GM19099 (cell line): ENCODE results near the gene EML2.
A peak's percentile ranks its signal among the peaks of the same experiment; 100 is the strongest.

ENCODE experiments used
- POLR2A ChIP-seq: IDR thresholded peaks from 3 replicates; pipeline ENCODE4 v1.6.1; 2011; ENCODE audit warnings: low read depth; ENCODE audit not compliant: insufficient read length; ENCODE audit errors: extremely low read depth

EML2 gene, protein sequence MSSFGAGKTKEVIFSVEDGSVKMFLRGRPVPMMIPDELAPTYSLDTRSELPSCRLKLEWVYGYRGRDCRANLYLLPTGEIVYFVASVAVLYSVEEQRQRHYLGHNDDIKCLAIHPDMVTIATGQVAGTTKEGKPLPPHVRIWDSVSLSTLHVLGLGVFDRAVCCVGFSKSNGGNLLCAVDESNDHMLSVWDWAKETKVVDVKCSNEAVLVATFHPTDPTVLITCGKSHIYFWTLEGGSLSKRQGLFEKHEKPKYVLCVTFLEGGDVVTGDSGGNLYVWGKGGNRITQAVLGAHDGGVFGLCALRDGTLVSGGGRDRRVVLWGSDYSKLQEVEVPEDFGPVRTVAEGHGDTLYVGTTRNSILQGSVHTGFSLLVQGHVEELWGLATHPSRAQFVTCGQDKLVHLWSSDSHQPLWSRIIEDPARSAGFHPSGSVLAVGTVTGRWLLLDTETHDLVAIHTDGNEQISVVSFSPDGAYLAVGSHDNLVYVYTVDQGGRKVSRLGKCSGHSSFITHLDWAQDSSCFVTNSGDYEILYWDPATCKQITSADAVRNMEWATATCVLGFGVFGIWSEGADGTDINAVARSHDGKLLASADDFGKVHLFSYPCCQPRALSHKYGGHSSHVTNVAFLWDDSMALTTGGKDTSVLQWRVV

DNA sequence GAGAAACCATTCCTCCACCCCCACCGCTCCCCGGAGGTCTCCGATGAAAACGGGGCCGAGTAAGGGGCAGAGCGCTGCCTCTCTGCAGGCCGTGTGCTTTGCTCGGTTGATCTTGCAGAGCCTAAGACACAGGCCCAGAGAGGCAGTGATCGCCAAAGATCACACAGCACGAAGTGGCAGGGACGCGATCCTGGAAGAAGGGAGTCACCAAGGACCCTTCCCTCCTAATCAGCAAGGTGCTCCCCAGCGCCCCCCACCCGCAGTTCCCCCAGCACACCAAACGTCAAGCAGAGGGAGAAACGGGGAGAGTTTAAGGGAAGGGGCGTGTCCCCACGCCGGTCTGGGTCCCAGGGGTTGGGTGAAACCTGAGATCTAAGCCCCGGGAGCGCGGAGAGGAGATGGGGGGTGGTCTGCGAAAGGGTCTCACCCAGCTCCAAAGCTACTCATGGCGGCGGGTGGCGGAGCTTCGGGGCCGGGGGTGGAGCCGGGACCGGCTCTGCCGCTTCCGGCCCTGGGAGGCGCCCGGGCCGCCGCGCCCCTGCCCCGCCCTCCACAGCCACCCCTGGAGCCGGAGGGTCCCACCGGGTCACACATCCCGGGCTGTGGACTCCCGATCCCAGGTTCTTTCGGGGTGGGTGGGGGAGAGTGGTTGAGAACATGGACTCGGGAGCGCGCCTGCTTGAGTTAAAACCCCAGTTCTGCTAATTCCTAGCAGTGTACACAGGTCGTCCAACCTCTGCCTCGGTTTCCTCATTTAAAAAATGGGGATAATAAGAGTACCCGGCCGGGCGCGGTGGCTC is at the start of gene EML2:
EML2 (minus strand) TSS at position 468 of the 800 bp plus-strand sequence; CDS start at position 447, 21 bp downstream.
- peak; percentile 56 for TF ChIP-seq POLR2A

DNA sequence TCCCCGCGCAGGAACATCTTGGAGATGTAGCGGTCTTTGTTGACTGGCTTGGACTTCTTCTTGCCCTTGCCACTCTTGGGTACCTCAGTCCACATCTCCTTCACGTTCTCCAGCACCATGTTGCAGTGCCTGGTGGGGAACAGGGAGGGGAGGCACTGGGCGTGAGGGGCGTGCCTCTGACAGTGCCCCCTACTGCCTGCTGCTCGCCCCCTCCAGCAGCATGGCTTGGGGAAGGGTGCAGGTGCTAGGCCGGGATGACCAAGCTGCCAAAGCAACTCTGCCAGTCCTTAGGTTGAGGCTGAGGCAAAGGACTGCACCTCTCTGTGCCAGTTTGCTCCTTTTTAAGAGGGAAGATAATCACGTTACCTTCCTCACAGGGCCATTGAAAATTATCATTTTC is 48.4 kb upstream of the EML2 start:
- TF ChIP-seq POLR2A, result no peak

DNA sequence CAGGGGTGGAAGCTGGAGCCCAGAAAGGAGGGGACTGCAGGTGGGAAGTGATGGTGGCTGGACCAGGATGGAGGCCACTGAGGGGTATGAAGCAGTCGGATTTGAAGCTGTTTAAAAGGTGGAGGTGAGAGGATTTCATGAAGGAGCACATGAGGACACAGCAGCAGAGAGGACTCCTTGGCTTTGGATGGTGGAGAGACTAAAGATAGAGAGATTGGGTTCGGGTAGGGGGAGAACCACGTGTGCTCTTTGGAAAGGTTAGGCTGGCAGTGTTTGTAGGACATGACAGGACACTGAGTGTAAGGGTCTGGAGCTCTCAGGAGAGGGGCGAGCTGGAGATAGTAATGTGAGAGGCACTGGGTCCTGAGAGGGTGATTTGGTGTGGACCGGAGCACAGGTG is 43.7 kb upstream of the EML2 start:
- no peak for TF ChIP-seq POLR2A

DNA sequence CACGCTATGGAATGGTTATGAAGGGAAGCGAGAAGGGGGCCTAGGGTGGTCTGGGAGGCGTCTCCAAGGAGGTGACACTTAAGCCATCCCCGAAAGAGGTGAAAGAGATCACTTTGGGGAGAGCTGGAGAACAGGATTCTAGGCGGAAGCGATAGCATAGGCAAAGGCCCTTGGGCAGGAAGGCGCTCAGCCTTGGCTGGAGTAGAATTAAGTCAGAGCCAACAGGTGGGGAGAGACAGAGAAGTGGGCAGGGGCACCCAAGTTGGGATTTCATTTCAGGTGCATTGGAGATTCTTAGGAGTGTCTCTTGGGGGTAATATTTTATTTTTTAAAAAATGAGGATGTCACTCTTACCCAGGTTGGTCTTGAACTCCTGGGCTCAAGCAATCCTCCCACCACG is 42.9 kb upstream of the EML2 start:
- TF ChIP-seq POLR2A, result no peak

DNA sequence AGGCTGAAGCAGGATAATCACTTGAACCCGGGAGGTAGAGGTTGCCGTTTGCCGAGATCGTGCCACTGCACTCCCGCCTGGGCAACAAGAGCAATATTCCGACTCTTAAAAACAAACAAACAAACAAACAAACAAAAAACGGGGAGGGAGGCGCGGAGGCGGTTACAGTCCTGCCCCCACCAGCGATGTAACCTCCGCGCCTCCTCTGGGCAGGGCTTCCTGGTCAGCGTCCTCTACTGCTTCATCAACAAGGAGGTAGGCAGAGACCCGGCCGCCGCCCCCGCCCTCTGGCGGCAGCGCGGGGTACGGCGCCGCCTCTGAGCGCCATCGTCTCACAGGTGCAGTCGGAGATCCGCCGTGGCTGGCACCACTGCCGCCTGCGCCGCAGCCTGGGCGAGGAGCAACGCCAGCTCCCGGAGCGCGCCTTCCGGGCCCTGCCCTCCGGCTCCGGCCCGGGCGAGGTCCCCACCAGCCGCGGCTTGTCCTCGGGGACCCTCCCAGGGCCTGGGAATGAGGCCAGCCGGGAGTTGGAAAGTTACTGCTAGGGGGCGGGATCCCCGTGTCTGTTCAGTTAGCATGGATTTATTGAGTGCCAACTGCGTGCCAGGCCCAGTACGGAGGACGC is 42.3 kb upstream of the EML2 start:
- TF ChIP-seq POLR2A, result no peak

DNA sequence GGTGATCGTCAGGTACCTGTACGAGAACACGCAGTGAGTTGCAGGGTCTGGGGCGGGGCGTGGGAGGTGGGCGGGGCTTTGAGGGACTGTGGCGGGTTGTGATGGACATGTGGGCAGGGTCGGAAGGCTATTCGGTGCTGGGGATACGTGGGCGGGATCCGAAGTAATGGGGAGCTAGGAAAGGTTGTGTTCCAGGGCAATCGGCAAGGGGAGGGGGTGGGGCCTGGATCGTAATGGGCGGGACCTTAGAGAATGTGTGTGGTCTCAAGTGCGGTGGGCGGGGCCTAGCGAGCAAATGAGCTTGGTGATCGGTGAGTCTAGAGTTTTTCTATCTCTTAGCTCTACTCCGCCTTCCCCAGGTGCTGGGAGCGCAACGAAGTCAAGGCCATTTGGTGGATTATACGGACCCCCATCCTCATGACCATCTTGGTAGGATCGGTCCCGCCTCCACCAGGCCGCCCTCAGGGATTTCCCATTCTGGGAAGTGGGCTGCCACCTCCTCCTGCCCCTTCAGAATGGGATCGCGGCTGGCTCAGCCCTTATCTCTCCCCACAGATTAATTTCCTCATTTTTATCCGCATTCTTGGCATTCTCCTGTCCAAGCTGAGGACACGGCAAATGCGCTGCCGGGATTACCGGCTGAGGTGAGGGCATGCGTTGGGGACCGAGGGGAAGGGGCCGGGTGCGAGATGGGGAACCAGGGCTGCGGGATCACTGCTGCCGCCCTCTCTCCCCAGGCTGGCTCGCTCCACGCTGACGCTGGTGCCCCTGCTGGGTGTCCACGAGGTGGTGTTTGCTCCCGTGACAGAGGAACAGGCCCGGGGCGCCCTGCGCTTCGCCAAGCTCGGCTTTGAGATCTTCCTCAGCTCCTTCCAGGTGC is 38.4 kb upstream of the EML2 start:
- TF ChIP-seq POLR2A, result no peak

DNA sequence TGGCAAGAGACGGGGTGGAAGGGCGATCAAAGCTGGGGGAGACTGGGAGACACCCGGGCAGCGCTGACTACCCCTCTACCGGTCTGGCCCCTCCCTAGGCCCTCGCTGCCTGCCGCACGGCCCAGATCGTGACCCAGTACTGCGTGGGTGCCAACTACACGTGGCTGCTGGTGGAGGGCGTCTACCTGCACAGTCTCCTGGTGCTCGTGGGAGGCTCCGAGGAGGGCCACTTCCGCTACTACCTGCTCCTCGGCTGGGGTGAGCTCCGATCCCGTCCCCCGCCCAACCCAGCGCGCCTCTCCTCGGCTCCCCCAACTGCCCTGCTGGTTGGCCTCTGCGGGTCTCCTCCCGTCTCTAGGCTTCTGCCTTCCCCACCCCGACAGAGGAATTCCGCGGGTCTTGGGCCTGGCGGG is 37.7 kb upstream of the EML2 start:
- no peak for TF ChIP-seq POLR2A

DNA sequence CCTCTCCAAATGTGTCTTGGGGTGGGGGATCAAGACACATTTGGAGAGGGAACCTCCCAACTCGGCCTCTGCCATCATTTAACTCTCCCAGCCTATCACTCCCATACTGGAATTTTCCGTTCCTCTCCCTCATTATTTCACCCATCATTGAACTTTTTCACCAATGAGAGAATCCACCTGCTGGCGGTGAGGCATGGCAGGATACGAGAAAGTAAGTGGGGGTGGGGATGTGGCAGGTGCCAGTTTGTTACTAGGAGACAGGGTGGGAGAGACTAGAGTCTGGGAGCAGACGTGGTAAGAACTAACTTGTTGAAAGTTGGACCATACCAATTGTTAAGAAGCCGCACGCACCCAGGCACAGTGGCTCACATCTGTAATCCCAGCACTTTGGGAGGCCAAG is 35.7 kb upstream of the EML2 start:
- no peak for TF ChIP-seq POLR2A

DNA sequence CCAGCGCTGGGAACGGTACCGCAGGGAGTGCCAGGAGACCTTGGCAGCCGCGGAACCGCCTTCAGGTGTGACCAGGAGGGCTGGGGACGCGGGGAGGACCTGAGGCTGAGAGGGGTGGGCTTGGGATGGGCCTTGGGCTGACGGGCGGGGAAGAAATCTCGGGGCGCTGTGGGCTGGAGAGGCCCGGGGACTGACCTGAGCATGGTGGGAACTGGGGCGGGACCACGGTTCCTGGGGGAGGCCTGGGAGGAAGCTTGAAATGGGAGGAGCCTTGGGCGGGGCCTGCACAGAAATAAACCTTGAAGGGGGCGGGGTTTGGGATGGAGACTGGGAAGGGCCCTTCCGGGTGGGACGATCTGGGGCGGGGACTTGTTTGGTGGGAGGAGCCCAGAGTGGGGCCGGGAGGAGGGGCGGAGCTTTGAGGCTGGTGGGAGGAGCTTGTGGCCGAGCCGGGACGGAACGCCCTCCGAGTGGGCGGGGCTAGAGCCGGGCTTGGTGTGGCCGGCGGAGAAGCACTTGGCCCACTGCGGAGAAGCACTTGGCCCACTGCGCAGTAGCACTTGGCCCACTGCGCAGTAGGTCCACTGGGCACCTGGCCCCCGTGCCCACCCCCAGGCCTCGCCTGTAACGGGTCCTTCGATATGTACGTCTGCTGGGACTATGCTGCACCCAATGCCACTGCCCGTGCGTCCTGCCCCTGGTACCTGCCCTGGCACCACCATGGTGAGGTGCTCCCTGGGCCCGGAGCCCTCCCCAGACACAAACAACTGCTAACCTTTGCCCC is 31.7 kb upstream of the EML2 start:
- TF ChIP-seq POLR2A, result peak; percentile 30

DNA sequence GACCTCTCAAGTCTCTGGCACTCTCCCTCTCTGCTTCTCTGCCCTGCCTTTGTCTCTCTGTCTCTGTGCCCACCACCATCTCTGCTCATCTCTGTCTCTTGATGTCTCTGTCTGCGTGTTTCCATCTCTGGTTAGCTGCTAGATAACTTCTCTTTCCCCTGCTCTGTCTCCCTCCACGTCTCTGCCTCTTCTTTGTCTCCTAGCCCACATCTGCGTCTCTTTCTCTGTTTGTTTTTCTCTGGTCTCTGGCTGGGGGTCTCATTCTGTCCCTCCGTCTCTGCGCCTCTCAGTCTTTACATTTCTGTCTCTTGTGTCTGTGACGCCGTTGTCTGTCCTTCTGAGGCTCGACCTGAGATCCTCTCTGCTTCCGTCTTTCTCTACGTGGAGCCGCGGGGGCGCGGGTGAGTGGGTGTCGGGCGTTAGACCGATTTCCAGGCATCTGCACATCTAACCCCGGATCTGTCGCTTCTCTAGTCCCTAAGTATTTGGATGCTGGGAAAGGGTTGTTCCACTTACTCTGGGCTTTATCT is 29.2 kb upstream of the EML2 start:
- TF ChIP-seq POLR2A, result no peak

DNA sequence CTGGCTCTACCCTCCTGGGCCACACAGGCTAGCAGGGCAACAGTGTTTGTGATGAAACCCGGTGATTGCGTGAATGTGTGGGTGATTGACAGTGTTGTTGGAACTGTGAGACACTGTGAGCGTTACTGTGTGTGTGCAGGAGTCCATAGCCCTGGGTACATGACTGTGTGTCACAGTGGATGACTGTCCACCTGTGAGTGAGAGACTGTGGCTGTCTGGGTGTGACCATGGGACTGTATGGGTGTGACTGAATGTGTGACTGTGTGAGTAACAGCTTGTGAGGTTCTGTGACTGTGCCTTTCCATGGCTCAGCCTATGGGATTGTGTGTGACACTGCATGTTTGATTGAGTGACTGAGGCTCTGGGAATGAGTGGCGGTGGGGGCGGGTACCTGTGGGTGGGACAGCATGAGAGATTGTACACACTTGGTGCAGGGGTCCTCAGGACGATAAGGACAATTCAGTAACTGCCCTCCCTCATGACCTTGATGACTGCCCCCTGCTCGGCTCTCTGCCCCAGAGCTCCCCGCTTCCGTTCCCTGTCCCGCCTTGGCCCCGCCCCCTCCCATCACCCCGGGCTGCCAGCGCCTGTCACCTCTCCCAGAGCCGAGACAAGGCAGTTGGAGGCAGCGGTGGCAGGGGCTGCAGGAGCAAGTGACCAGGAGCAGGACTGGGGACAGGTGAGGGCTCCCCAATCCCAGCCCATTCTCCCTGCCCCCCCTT is 28.6 kb upstream of the EML2 start, which contains the start of gene GIPR:
GIPR (plus strand) TSS at position 602 of the 722 bp plus-strand sequence. CDS start 1,300 bp downstream, outside the sequence.
- TF ChIP-seq POLR2A, result peak; percentile 68

DNA sequence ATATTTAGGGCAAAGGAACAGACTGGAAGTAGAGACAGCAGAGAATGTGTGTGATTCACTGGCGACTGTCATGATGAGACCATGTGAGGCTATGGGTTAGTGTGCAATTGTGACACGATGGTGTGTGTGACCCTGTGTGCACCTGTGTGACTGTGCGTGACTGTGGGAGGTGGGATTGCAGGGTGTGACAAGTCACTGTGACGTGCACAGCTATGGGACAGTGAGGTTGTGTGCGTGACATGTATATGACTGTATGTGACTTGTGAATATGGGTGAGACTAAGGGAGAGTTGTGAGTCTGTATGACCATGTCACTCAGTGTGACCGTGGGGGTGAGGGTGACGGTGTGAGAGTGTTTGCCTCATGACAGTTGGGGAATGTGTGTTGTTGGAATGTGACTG is 25.4 kb upstream of the EML2 start:
- no peak for TF ChIP-seq POLR2A
